HG03521 (cell line): ENCODE results near the gene CHCHD1.
"Not testable (repeated sequence)": the region's sequence is repeated elsewhere in the genome, so short reads cannot be mapped to it uniquely, and the experiment has no call there.

Experiments used
- ATAC-seq: cut with Tn5 transposase; IDR thresholded peaks from one replicate; pipeline ENCODE4 v1.9.1; 2021; ENCODE audit warnings: mild to moderate bottlenecking, moderate library complexity; ENCODE audit not compliant: unreplicated experiment

The CHCHD1 gene

DNA sequence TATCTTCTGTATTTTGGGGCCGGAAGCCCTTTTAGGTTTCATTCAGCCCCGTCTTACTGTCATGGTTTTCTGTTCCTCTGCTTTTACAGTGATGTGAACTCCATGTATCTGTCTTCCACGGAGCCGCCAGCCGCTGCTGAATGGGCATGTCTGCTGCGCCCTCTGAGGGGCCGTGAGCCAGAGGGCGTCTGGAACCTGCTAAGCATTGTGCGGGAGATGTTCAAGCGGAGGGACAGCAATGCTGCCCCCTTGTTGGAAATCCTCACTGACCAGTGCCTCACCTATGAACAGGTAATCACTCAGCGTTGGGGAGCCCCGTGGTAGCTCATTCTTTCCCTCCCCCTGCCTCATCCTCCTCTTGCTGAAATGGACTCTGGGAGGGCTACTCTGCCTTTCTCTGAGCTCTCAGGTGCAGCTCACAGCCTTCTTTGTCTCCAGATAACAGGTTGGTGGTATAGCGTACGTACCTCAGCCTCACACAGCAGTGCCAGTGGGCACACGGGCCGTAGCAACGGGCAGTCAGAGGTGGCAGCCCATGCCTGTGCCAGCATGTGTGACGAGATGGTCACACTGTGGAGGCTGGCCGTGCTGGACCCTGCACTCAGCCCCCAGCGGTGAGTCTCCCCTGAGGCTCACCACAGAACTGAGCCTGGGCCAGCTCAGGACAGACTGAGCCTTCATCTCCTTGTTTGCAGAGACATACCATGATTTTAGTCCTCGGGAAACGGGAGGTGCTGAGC, 9.2 kb downstream of the CHCHD1 start:
- ATAC-seq = no peak

DNA sequence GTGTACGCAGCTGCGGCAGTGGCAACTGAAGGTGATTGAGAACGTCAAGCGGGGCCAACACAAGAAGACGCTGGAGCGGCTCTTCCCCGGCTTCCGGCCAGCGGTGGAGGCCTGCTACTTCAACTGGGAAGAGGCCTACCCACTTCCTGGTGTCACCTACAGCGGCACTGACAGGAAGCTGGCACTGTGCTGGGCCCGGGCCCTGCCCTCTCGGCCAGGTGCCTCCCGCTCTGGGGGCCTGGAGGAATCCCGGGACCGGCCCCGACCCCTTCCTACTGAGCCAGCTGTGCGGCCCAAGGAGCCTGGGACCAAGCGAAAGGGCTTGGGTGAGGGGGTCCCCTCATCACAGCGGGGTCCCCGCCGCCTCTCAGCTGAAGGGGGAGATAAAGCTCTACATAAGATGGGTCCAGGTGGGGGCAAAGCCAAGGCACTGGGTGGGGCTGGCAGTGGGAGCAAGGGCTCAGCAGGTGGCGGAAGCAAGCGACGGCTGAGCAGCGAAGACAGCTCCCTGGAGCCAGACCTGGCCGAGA, 10.1 kb downstream of the CHCHD1 start:
- ATAC-seq = no peak

DNA sequence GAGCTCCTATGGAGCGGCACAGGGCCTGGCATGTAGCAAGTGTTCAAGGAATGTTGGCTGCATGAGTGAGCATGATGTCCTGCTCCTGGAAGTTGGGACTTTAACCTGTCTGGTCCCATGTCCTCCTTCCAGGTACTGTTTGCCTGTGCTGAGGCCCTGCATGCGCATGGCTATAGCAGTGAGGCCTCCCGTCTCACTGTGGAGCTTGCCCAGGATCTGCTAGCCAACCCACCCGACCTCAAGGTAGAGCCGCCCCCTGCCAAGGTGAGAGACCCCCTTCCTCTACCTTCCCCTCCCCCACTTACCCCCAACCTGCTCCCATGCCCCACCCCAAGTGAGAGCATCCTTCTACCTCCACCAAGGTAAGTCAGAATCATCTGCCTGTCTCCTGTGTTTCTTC, 11.6 kb downstream of the CHCHD1 start:
- ATAC-seq = no peak

DNA sequence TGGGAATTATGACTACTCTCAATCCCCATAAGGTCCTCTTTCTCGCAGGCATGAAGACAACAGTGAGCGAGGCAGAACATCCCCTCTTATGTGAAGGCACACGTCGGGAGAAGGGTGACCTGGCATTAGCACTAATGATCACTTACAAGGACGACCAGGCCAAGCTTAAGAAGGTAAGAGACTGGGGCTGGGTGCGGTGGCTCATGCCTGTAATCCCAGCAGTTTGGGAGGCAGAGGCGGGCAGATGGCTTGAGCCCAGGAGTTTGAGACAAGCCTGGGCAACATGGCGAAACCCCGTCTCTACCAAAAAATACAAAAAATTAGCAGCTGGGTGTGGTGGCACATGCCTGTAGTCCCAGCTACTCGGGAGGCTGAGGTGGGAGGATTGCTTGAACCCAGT, 13.6 kb downstream of the CHCHD1 start:
- ATAC-seq = not testable (repeated sequence)

DNA sequence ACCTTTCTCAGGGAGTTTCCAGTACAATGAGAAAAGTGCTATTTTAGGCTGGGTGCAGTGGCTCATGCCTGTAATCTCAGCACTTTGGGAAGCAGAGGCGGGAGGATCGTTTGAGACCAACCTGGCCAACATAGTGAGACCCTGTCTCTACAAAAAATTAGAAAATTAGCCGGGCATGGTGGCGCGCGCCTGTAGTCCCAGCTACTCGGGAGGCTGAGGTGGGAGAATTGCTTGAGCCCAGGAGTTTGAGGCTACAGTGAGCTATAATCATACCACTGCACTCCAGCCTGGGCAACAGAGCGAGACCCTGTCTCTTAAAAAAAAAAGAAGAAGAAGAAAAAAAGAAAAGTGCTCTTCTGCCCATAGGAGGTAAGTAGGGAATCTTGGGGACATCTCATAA, 14.2 kb downstream of the CHCHD1 start:
- not testable (repeated sequence) for ATAC-seq

DNA sequence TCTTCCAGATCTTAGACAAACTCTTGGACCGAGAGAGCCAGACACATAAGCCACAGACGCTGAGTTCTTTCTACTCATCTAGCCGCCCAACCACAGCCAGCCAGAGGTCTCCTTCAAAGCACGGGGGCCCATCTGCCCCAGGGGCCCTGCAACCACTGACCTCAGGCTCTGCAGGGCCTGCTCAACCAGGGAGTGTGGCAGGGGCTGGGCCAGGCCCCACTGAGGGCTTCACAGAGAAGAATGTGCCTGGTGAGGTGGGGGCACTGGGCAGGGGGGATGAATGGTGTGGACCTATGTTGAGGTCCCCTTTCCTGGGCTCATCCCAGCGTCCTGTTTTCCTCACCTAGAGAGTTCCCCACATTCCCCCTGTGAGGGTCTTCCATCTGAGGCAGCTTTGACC, 14.9 kb downstream of the CHCHD1 start:
- ATAC-seq = no peak

DNA sequence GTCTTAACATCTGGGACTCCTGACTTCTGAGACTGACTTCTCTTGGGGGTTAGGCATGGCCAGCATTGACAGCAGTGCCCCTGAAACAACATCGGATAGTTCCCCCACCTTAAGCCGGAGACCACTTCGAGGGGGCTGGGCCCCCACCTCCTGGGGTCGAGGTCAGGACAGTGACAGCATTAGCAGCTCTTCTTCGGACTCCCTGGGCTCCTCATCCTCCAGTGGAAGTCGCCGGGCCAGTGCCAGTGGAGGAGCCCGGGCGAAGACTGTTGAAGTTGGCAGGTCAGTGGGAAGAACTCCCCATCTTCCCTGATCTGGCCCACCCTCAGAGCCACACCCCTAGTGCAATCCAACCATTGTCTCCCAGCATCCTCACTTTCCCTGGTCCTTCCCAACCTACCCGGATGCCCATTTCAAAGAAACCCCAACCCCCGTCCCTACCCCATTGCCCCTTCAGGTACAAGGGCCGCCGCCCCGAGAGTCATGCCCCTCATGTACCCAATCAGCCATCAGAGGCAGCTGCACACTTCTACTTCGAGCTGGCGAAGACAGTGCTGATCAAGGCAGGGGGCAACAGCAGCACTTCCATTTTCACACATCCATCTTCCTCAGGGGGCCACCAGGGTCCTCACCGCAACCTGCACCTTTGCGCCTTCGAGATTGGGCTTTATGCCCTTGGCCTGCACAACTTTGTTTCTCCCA, 15.6 kb downstream of the CHCHD1 start:
- no peak for ATAC-seq

DNA sequence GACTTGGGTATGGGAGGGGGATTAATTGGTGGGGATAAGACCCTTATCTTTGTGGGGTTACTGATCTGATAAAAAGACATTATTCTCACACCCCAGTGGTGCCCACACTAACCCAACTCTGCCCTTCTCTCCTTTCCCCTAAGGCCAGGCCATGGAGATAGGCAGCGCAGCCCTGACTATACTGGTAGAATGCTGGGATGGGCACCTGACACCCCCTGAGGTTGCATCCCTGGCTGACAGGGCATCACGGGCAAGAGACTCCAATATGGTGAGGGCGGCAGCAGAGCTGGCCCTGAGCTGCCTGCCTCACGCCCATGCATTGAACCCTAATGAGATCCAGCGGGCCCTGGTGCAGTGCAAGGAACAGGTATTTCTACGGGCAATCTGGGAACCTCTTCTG, 16.2 kb downstream of the CHCHD1 start:
- no peak for ATAC-seq

DNA sequence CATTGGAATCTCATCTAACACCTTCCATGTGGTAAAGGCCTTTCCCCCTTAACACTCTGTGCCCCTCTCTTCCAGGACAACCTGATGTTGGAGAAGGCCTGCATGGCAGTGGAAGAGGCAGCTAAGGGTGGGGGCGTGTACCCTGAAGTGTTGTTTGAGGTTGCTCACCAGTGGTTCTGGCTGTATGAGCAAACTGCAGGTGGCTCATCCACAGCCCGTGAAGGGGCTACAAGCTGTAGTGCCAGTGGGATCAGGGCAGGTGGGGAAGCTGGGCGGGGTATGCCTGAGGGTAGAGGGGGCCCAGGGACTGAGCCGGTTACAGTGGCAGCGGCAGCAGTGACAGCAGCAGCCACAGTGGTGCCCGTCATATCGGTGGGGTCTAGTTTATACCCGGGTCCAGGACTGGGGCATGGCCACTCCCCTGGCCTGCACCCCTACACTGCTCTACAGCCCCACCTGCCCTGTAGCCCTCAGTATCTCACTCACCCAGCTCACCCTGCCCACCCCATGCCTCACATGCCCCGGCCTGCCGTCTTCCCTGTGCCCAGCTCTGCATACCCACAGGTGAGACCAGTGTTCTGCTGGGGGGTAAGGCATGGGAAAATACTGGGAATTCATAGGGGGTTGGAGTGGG, 17.2 kb downstream of the CHCHD1 start:
- ATAC-seq = no peak

DNA sequence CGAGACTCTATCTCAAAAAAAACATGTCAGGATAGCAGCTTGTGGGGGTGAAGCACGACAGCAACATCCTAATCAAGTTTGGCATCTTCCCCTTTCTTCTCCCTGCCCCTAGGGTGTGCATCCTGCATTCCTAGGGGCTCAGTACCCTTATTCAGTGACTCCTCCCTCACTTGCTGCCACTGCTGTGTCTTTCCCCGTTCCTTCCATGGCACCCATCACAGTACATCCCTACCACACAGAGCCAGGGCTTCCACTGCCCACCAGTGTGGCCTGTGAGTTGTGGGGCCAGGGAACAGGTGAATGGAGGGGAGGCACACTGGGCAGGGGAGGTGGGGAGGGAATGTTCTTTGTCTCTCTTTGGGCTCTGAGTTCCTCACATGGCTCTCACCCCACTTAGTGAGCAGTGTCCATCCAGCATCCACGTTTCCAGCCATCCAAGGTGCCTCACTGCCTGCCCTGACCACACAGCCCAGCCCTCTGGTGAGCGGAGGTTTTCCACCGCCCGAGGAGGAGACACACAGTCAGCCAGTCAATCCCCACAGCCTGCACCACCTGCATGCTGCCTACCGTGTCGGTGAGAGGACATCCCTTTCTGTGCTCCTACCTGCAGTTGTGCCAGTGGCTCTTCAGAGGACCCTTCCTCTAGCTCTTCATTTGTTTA, 18.2 kb downstream of the CHCHD1 start:
- no peak for ATAC-seq

DNA sequence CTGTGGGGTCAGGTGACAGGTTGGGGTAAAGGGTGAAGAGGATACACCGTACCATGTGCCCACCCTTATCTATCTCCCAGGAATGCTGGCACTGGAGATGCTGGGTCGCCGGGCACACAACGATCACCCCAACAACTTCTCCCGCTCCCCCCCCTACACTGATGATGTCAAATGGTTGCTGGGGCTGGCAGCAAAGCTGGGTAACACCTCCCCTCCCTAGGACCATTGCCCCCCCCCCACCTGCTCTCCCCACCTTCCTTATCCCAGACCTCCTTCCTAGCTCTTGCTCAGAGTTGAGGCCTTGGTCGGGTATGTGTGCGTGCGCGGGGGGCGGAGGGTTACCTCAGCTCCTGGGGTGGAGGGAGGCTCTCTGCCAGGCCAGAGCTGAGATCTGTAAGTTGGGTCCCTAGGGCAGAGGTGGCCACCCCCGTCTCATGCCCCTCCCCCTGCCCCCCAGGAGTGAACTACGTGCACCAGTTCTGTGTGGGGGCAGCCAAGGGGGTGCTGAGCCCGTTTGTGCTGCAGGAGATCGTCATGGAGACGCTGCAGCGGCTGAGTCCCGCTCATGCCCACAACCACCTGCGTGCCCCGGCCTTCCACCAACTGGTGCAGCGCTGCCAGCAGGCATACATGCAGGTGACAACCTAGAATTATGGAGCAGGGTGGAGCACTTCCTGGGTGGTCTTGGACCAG, 18.9 kb downstream of the CHCHD1 start:
- no peak for ATAC-seq

DNA sequence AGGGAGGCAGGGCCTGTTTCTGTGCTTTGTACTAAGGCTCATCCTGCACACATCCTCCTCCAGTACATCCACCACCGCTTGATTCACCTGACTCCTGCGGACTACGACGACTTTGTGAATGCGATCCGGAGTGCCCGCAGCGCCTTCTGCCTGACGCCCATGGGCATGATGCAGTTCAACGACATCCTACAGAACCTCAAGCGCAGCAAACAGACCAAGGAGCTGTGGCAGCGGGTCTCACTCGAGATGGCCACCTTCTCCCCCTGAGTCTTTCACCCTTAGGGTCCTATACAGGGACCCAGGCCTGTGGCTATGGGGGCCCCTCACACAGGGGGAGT, 19.4 kb downstream of the CHCHD1 start:
- no peak for ATAC-seq

DNA sequence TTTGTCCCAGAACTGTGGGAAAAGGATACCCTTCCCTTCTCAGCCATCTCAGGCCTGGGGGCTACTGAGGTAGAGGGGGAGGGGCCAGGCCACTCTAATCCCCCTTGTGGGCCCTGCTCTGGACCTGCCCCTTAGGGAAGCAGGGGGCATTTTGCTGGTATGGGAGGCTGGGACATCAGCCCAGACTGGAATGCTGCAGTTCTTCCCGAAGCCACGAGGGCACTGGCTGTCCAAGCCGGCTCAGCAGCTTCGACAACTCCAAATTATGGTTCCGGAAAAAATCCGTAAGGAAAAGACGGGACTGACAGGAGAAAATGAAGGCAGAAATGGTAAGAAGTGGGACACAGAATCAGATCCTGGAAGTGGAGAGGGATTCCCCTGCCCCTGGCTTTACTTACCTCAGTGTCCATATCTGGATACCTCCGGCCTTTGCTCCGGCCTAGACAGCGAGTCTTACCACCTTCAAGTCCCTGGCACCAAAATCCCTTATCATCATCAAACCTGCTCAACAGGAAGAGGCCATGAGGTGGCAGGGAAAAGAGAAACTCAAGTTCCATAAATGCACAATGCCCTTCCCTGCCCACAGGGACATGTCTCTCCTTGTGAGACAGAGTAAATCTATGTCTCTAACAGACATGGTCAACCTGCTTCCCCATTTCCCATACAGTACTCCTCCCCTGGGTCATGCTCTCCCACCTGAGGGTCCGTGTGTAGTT, 20.6 kb downstream of the CHCHD1 start:
- ATAC-seq = no peak

DNA sequence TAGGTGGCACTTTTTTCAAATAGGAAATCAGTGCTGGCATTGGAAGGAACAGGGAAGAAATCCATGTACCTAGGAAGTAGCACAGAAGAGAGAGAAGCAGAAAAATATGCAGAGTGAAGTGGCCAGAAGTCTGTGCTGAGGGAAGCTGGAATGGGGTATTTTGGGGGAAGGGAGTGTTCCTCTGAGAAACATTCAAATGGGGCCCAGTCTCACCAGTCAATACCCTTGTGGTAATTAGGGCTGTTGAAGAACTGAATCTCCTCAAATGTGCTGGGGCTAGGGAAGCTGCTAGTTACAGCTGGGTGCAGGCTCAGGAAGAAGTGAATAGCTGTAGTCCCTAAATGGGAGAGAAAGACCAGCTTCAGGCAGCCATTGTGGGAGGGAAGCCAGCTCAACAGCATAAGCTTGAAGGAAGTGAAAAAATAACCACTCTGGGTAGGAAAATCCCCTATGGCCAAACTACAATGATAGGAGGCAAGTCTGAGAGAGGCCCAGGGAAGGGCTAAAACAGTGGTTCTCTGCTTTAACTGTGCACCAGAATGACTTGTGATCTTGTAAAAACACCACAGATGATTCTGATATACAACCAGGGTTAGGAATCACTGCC, 21.9 kb downstream of the CHCHD1 start:
- no peak for ATAC-seq

DNA sequence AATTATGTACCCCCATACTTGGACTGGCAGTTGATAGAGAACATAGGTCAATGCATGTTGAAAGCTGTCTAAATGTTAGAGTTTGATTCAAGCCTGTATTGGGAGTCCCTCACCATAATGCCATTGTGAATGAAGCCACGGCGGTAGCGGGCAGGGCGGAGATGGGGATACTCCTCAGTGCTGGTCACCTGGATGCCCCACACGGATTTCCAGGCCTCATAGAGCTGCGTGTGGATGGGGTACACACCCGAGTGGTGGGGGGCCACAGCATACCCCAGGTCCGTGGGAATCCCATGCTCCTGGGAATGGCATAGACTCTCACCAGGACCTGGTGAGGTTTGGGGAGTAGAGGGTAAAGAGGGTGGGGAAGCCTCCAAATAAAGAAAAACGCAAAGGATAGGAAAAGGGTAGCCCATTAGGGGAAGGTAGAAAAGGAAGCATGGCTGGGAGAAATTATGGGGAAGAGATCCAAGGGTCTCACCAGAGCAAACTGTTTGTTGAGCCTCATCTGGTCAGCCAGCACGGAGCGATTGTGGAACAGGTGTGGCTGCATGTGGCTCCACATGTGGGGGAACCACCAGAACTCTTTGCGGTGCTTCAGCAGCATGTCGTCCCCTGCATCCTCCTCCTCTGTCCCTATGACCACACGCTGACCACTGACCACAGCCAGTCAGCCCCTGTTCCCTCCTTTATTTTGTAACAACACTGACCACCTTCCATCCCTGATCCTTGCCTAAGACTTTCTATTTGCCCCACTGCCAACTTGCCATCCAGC, 24.5 kb downstream of the CHCHD1 start:
- ATAC-seq = no peak

DNA sequence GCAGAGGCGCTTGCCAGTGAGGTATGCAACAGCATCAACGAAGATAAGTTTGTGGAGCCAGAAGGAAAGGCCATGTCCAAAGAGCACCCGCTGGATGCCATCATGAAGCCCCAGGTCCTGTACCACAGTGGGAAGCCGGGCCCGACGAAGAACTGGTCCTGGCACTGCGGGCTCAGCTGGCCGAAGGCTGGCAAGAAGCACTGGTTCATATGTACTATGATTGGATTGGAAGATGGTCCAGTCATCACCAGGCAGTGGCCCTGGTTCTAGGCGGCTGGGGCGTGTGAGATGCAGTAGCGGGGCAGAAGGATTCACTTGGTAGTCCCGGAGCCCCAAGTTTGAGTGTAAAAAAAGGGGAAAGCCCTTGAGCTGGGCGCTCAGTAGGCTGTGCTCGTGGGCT, 25.6 kb downstream of the CHCHD1 start:
- ATAC-seq = no peak

DNA sequence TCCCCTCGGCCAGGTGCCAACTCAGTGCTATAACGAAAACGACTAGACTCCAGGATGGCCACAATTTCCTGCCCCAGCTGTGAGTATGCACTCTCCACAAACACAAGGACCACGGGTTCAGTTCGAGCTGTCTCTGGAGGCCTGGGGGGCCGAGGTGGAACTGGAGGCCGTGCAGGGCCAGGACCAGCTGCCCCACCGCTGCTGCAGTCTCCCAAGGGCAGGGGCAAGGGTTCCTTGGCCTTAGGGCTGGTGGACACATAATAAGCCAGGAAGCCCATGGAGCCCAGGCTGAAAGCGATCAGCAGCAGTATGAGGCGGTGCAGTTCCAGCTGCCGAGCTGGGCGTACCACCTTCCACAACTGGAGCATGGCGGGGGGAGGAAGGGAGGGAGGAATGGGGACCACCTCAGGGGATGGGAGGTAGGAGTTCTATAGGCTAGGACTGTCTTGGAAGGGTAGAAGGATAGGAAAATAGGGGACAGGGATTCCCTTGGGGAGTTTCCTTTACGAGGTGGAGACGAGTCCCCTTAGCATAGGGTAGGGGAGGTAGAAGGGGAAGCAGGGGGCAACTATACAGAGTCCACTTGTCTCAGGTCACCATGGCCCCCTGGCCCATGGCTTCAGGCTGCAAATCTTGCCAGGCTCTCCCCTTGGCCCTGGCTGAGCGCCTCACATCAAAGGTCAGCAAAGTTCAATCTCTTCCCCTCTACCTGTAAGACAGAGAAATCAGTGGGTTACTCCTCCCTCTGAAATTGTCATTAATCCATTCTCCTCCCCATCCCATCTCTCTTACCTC, 26.4 kb downstream of the CHCHD1 start:
- ATAC-seq = no peak

DNA sequence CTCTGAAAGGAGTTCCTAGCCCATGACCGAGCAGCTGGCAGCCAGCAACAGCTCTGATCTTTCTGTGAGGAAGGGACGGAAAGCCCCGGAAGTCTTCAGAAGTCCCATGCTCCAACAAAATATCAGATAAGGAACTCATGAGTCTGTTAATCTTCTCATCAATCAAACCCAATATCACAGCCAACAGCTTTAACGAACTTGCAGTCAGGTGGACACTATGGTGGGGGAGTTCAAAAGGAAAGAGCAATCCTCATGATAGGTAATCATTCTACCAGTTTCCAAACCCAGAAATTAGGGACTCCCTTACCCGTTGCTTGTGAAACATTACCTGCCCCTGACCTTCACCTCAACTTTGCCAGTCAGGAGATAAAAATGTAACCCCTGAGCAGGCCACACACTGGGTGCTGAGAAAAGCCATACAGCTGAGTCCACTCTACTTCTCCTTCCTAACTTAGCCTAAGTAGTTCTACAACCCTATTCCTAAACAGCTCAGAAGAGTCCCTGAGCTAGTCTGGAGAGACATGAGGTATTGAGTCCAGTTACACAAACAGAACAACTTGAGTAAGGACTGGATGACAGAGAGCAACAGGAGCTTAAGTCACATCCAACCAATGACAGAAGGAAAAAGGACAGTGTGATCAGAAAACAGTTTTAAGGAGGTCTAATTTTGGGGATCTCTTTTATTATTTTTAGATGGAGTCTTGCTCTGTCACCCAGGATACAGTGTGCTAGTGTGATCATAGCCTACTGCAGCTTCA, 27.4 kb downstream of the CHCHD1 start:
- no peak for ATAC-seq
